Trophoblast cell (in vitro differentiated cells and primary cell): ENCODE data around the gene ARHGDIB.

Experiments
- DNase-seq, 2 donors: peaks; one replicate each; pipeline ENCODE4 v3.0.0-alpha.2; 2016
- H2AFZ ChIP-seq: 2 replicates; pipeline ENCODE4 v1.6.1; 2013; ENCODE audit warnings: low read length, moderate library complexity, mild to moderate bottlenecking; ENCODE audit not compliant: insufficient read depth, poor library complexity
- H2AK5ac ChIP-seq: 2 replicates; pipeline ENCODE4 v1.6.1; 2013; ENCODE audit warnings: mild to moderate bottlenecking, low read length
- H2BK120ac ChIP-seq: 2 replicates; pipeline ENCODE4 v1.6.1; 2013; ENCODE audit warnings: low read length, mild to moderate bottlenecking, moderate library complexity; ENCODE audit not compliant: insufficient read depth, poor library complexity
- H2BK12ac ChIP-seq: 2 replicates; pipeline ENCODE4 v1.6.1; 2013; ENCODE audit warnings: mild to moderate bottlenecking, low read length, moderate library complexity
- H2BK5ac ChIP-seq: 2 replicates; pipeline ENCODE4 v1.6.1; 2013; ENCODE audit warnings: low read length, low read depth, moderate library complexity, mild to moderate bottlenecking; ENCODE audit not compliant: poor library complexity
- H3K14ac ChIP-seq: 2 replicates; pipeline ENCODE4 v1.6.1; 2013; ENCODE audit warnings: mild to moderate bottlenecking, low read length
- H3K18ac ChIP-seq: 2 replicates; pipeline ENCODE4 v1.6.1; 2013; ENCODE audit warnings: mild to moderate bottlenecking, low read length
- H3K23ac ChIP-seq: 2 replicates; pipeline ENCODE4 v1.6.1; 2013; ENCODE audit warnings: low read length
- H3K27ac ChIP-seq: 2 replicates; pipeline ENCODE4 v1.5.1; 2013; ENCODE audit warnings: low read depth, mild to moderate bottlenecking, inconsistent platforms, low read length, moderate library complexity
- H3K27me3 ChIP-seq: 2 replicates; pipeline ENCODE4 v1.6.1; 2013; ENCODE audit warnings: inconsistent platforms, mild to moderate bottlenecking, low read length, moderate library complexity; ENCODE audit not compliant: insufficient read depth
- H3K36me3 ChIP-seq, 2 experiments: 1 replicate in 1 of 2; 2 replicates in 1 of 2; pipeline ENCODE4 v1.6.1; 2013; ENCODE audit warnings: low read length in 2 of 2, mild to moderate bottlenecking in 2 of 2, moderate library complexity in 1 of 2; ENCODE audit not compliant: insufficient read depth in 2 of 2, control insufficient read depth in 1 of 2
- H3K4ac ChIP-seq: 2 replicates; pipeline ENCODE4 v1.6.1; 2013; ENCODE audit warnings: low read depth, mild to moderate bottlenecking, low read length, moderate library complexity
- H3K4me1 ChIP-seq, 2 experiments: 1 replicate in 1 of 2; 2 replicates in 1 of 2; pipeline ENCODE4 v1.6.1; 2013; ENCODE audit warnings: low read length in 2 of 2, mild to moderate bottlenecking in 2 of 2, moderate library complexity in 1 of 2; ENCODE audit not compliant: insufficient read depth in 2 of 2, control insufficient read depth in 1 of 2
- H3K4me2 ChIP-seq: 2 replicates; pipeline ENCODE4 v1.6.1; 2013; ENCODE audit warnings: inconsistent platforms, mild to moderate bottlenecking, low read length, moderate library complexity
- H3K4me3 ChIP-seq: 2 replicates; pipeline ENCODE4 v1.5.1; 2013; ENCODE audit warnings: mild to moderate bottlenecking, low read depth, low read length, inconsistent platforms
- H3K79me1 ChIP-seq: one replicate; pipeline ENCODE4 v1.6.1; 2013; ENCODE audit warnings: low read length
- H3K79me2 ChIP-seq: 2 replicates; pipeline ENCODE4 v1.6.1; 2013; ENCODE audit warnings: low read length, mild to moderate bottlenecking; ENCODE audit not compliant: control insufficient read depth, insufficient read depth, poor library complexity
- H3K9ac ChIP-seq: 2 replicates; pipeline ENCODE4 v1.6.1; 2013; ENCODE audit warnings: mild to moderate bottlenecking, low read length
- H3K9me3 ChIP-seq: 2 replicates; pipeline ENCODE4 v1.6.1; 2013; ENCODE audit warnings: low read depth, mild to moderate bottlenecking, control low read depth, inconsistent platforms, low read length; ENCODE audit not compliant: insufficient read depth
- H4K12ac ChIP-seq: 2 replicates; pipeline ENCODE4 v1.6.1; 2013; ENCODE audit warnings: low read depth, mild to moderate bottlenecking, low read length, moderate library complexity
- H4K8ac ChIP-seq: 2 replicates; pipeline ENCODE4 v1.6.1; 2013; ENCODE audit warnings: low read depth, mild to moderate bottlenecking, low read length, moderate library complexity
- H4K91ac ChIP-seq: one replicate; pipeline ENCODE4 v1.6.1; 2013; ENCODE audit warnings: low read depth, mild to moderate bottlenecking, low read length, moderate library complexity
- WGBS: extraction: QIAGEN DNeasy Blood & Tissue Kit; methylation state at CpG from one replicate; pipeline ENCODE4 v1.1.7; 2013; ENCODE audit warnings: missing lambda C conversion rate; ENCODE audit not compliant: insufficient read length, insufficient coverage; ENCODE audit errors: extremely low coverage; 5-methylcytosine and 5-hydroxymethylcytosine counted together

Gene ARHGDIB

GRCh38 chr12:14960548-14961465 lies 594 bp downstream of the ARHGDIB start:
- Histone ChIP-seq H3K79me2 (no peaks in the 10 kb centered on the region), H3K4me2 (peak overlapping the region; percentile 45), H2BK120ac (peak overlapping the region; percentile 85), H3K4me3 (no peak overlapping the region), H2AK5ac (no peak overlapping the region), H3K36me3 (no peaks in the 10 kb centered on the region), H4K91ac (peak overlapping the region; percentile 72), H4K8ac (peak overlapping the region; percentile 71), H3K27me3 (no peaks in the 10 kb centered on the region), H3K4ac (peak overlapping the region; percentile 42), H4K12ac (peak overlapping the region; percentile 48), H3K4me1 (peaks cover 15 to 23% of the 10 kb centered on the region in 2 experiments), H3K14ac (no peak overlapping the region), H3K23ac (no peak overlapping the region), H3K27ac (peak overlapping the region; percentile 89), H2AFZ (no peak overlapping the region), H3K18ac (peak overlapping the region; percentile 73), H3K79me1 (peaks cover 22% of the 10 kb centered on the region), H2BK12ac (peak overlapping the region; percentile 62), H3K9me3 (no peaks in the 10 kb centered on the region), H3K9ac (no peak overlapping the region), H2BK5ac (peak overlapping the region; percentile 80)
- peak; percentile 73 to 78 for DNase-seq
- no CpG with 5 or more reads among the region's 13 CpGs for WGBS

GRCh38 chr12:14959916-14960496 lies 1.4 kb downstream of the ARHGDIB start:
- Histone ChIP-seq H3K9ac (no peak overlapping the region), H3K23ac (no peak overlapping the region), H4K91ac (peak overlapping the region; percentile 84), H4K8ac (no peak overlapping the region), H2AFZ (no peak overlapping the region), H3K79me2 (no peaks in the 10 kb centered on the region), H2AK5ac (peak overlapping the region; percentile 36), H3K9me3 (no peaks in the 10 kb centered on the region), H3K27ac (no peak overlapping the region), H3K4me2 (no peak overlapping the region), H3K4me1 (peaks cover 15 to 23% of the 10 kb centered on the region in 2 experiments), H3K79me1 (peaks cover 22% of the 10 kb centered on the region), H2BK12ac (peak overlapping the region; percentile 81), H3K18ac (peak overlapping the region; percentile 48), H4K12ac (no peak overlapping the region), H2BK5ac (peak overlapping the region; percentile 54), H3K14ac (peak overlapping the region; percentile 60), H2BK120ac (peak overlapping the region; percentile 62), H3K27me3 (no peaks in the 10 kb centered on the region), H3K4ac (peak overlapping the region; percentile 13), H3K36me3 (no peaks in the 10 kb centered on the region), H3K4me3 (no peak overlapping the region)
- peak in 1 of 2 donors; percentile 23 for DNase-seq
- WGBS, result no CpG with 5 or more reads among the region's 4 CpGs

DNA sequence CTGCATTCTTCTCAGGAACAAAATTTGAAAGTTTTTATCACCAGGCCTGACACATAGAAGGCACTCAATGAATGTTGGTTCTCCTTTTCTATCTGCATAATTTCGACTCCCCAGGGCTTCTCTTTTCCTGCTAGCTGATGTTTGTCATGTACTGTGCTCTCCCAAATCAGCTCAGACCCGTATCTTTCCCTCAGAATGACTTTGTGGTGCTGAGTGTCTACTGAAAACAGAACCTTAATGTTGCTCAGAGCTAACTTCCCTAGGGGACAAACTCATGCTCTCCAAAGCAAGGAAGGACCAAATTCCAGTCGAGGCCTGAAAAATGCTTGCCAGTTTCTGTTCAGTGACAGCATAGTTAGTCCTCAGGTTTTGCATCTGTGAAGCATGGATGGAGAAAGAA lies 1.9 kb downstream of the ARHGDIB start:
- no peak overlapping the region for H4K12ac ChIP-seq
- H3K9ac ChIP-seq, result no peak overlapping the region
- H3K4ac ChIP-seq, result no peak overlapping the region
- H3K18ac ChIP-seq, result no peak overlapping the region
- H2BK12ac ChIP-seq, result no peak overlapping the region
- peaks cover 15 to 23% of the 10 kb centered on the region in 2 experiments for H3K4me1 ChIP-seq
- H3K14ac ChIP-seq, result no peak overlapping the region
- H3K9me3 ChIP-seq, result no peaks in the 10 kb centered on the region
- no peaks in the 10 kb centered on the region for H3K27me3 ChIP-seq
- H2AK5ac ChIP-seq, result no peak overlapping the region
- H3K23ac ChIP-seq, result no peak overlapping the region
- no peak overlapping the region for H3K4me3 ChIP-seq
- H4K91ac ChIP-seq, result no peak overlapping the region
- H3K4me2 ChIP-seq, result no peak overlapping the region
- no peaks in the 10 kb centered on the region for H3K79me2 ChIP-seq
- peaks cover 22% of the 10 kb centered on the region for H3K79me1 ChIP-seq
- no peak overlapping the region for H2BK5ac ChIP-seq
- no peak overlapping the region for H2BK120ac ChIP-seq
- no peak overlapping the region for H3K27ac ChIP-seq
- DNase-seq, result peak in 1 of 2 donors; percentile 42
- WGBS, result no CpG with 5 or more reads among the region's 3 CpGs
- H4K8ac ChIP-seq, result no peak overlapping the region
- no peak overlapping the region for H2AFZ ChIP-seq
- H3K36me3 ChIP-seq, result no peaks in the 10 kb centered on the region

- Histone ChIP-seq H3K79me1 (peaks cover 22% of the 10 kb centered on the region), H3K27me3 (no peaks in the 10 kb centered on the region), H3K9me3 (no peaks in the 10 kb centered on the region), H3K4me2 (no peak overlapping the region), H2BK120ac (peak overlapping the region; percentile 36), H3K27ac (no peak overlapping the region), H3K4ac (no peak overlapping the region), H2AFZ (no peak overlapping the region), H4K12ac (no peak overlapping the region), H4K8ac (no peak overlapping the region), H2BK12ac (peak overlapping the region; percentile 55), H3K9ac (no peak overlapping the region), H2AK5ac (peak overlapping the region; percentile 45), H3K4me1 (peaks cover 15 to 23% of the 10 kb centered on the region in 2 experiments), H3K18ac (no peak overlapping the region), H3K79me2 (no peaks in the 10 kb centered on the region), H3K23ac (no peak overlapping the region), H3K36me3 (no peaks in the 10 kb centered on the region), H4K91ac (peak overlapping the region; percentile 36), H3K14ac (no peak overlapping the region), H2BK5ac (peak overlapping the region; percentile 56), H3K4me3 (no peak overlapping the region)
- no CpG with 5 or more reads among the region's 10 CpGs for WGBS
- DNase-seq, result no peak
Observed at GRCh38 chr12:14959126-14959440, 2.3 kb downstream of the ARHGDIB start.
